COR-L47 (cell line): ENCODE results near the gene SPRN.
"Not testable (repeated sequence)": the region's sequence is repeated elsewhere in the genome, so short reads cannot be mapped to it uniquely, and the experiment has no call there.

Experiments
- DNase-seq: peaks from one replicate; lab custom pipeline; 2025; lab: John Stamatoyannopoulos, UW

The SPRN gene

GRCh38 chr10:133439517-133440461 is 15.4 kb upstream of the SPRN start:
- no peak for DNase-seq

GRCh38 chr10:133438711-133439273 is 14.4 kb upstream of the SPRN start:
- DNase-seq: no peak

GRCh38 chr10:133432789-133433188 is 8.4 kb upstream of the SPRN start:
- DNase-seq: not testable (repeated sequence)

- not testable (repeated sequence) for DNase-seq
These were observed 7.6 kb upstream of the SPRN start for GRCh38 chr10:133431888-133432613.

GRCh38 chr10:133429571-133429970 is 5.1 kb upstream of the SPRN start:
- not testable (repeated sequence) for DNase-seq

- not testable (repeated sequence) for DNase-seq
These were observed 323 bp downstream of the SPRN start for GRCh38 chr10:133424102-133424501.

GRCh38 chr10:133422807-133423771 is 1.3 kb downstream of the SPRN start:
- DNase-seq: no peak

- no peak for DNase-seq
These were observed 2.1 kb downstream of the SPRN start for GRCh38 chr10:133422223-133422806.

GRCh38 chr10:133421336-133422222 is 2.8 kb downstream of the SPRN start:
- DNase-seq: no peak

- no peak for DNase-seq
These were observed 3.8 kb downstream of the SPRN start for GRCh38 chr10:133420579-133420978.

GRCh38 chr10:133420028-133420427 is 4.4 kb downstream of the SPRN start:
- no peak for DNase-seq

- DNase-seq: no peak
These were observed 5.0 kb downstream of the SPRN start for GRCh38 chr10:133419211-133419950.

GRCh38 chr10:133418289-133418993 is 6.0 kb downstream of the SPRN start:
- DNase-seq: no peak

- no peak for DNase-seq
These were observed 8.7 kb downstream of the SPRN start for GRCh38 chr10:133415752-133416151.

- not testable (repeated sequence) for DNase-seq
These were observed 10.0 kb downstream of the SPRN start for GRCh38 chr10:133414401-133414800.

GRCh38 chr10:133412381-133412711 is 12.1 kb downstream of the SPRN start:
- DNase-seq: no peak

GRCh38 chr10:133411523-133412380 is 12.7 kb downstream of the SPRN start:
- no peak for DNase-seq
